ENCODE data around the gene RBL2.

DNA sequence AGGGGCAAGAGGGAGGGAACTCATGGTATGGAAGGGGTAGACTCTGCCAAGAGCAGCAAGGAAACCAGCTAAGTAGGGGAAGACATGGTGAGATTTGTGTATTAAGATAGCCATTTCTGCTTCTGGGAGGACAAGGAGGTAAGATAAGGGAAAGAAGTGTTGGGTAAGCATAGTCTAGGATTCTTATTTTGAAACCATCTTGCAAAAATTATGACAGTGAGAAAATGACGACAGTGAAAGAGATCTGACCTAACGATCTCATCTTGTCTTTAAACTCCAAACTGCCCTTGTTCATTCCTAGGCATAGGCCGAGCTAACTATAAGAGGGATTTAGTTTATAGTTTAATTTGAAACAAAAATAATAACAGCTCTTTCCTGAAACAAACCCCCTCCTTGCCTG lies 5.6 kb upstream of the RBL2 start:
- no peak for TF ChIP-seq ETV6 (CRISPR knock-in tag; IDR thresholded peaks at IDR 0.05)
- TF ChIP-seq, protein P1, sequence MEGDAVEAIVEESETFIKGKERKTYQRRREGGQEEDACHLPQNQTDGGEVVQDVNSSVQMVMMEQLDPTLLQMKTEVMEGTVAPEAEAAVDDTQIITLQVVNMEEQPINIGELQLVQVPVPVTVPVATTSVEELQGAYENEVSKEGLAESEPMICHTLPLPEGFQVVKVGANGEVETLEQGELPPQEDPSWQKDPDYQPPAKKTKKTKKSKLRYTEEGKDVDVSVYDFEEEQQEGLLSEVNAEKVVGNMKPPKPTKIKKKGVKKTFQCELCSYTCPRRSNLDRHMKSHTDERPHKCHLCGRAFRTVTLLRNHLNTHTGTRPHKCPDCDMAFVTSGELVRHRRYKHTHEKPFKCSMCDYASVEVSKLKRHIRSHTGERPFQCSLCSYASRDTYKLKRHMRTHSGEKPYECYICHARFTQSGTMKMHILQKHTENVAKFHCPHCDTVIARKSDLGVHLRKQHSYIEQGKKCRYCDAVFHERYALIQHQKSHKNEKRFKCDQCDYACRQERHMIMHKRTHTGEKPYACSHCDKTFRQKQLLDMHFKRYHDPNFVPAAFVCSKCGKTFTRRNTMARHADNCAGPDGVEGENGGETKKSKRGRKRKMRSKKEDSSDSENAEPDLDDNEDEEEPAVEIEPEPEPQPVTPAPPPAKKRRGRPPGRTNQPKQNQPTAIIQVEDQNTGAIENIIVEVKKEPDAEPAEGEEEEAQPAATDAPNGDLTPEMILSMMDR (IDR thresholded peaks at IDR 0.05) = no peak
- no peak for TF ChIP-seq ZNF232 (CRISPR knock-in tag; IDR thresholded peaks at IDR 0.05)
- TF ChIP-seq JUN (CRISPR knock-in tag; IDR thresholded peaks at IDR 0.05) = no peak
- TF ChIP-seq NFYB (CRISPR knock-in tag; conservative IDR thresholded peaks at IDR 0.05; ENCODE audit: low read depth) = no peak
- TF ChIP-seq, protein P2, sequence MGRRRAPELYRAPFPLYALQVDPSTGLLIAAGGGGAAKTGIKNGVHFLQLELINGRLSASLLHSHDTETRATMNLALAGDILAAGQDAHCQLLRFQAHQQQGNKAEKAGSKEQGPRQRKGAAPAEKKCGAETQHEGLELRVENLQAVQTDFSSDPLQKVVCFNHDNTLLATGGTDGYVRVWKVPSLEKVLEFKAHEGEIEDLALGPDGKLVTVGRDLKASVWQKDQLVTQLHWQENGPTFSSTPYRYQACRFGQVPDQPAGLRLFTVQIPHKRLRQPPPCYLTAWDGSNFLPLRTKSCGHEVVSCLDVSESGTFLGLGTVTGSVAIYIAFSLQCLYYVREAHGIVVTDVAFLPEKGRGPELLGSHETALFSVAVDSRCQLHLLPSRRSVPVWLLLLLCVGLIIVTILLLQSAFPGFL (CRISPR knock-in tag; IDR thresholded peaks at IDR 0.05; ENCODE audit: borderline replicate concordance) = no peak
- TF ChIP-seq SP1 (CRISPR knock-in tag; conservative IDR thresholded peaks at IDR 0.05) = no peak
- TF ChIP-seq ESRRA (CRISPR knock-in tag; IDR thresholded peaks at IDR 0.05; ENCODE audit: borderline replicate concordance) = no peak
- no peak for TF ChIP-seq E2F5 (CRISPR knock-in tag; IDR thresholded peaks at IDR 0.05)
- no peak for TF ChIP-seq TCF7 (CRISPR knock-in tag; IDR thresholded peaks at IDR 0.05; ENCODE audit: low read depth)
- TF ChIP-seq MLX (CRISPR knock-in tag; IDR thresholded peaks at IDR 0.05) = no peak
- TF ChIP-seq FOXJ3 (CRISPR knock-in tag; IDR thresholded peaks at IDR 0.05; ENCODE audit: borderline replicate concordance) = no peak
- no peak for TF ChIP-seq CBFB (CRISPR knock-in tag; IDR thresholded peaks at IDR 0.05; ENCODE audit: low read depth)
- TF ChIP-seq MAX (CRISPR knock-in tag; IDR thresholded peaks at IDR 0.05) = no peak
